ENCODE results near the gene CXCL6. TPM values are rescaled to one million over a fixed set of nuclear protein-coding genes. Genes with fewer than 3 reads are reported as not detected.

CXCL6 gene
- total and polyA plus RNA-seq, 3 experiments from 2014 or later = not detected

- no peaks in the 10 kb centered on the region for H3K4me1 Mint-ChIP-seq
- Histone ChIP-seq H3K4me1 (ENCODE audit: insufficient read depth, low read length) (no peaks in the 10 kb centered on the region), H3K36me3 (ENCODE audit: insufficient read depth, low read length) (no peaks in the 10 kb centered on the region), H3K4me3 (ENCODE audit: low read length) (no peak overlapping the region), H3K9me3 (ENCODE audit: low read length) (no peaks in the 10 kb centered on the region), H3K27ac (ENCODE audit: low read depth, low read length) (no peak overlapping the region), H3K27me3 (ENCODE audit: insufficient read depth, low read length, poor library complexity, severe bottlenecking) (no peaks in the 10 kb centered on the region)
- no peaks in the 10 kb centered on the region for H3K27me3 Mint-ChIP-seq
- no peak for DNase-seq
- ChIA-PET CTCF (no interaction called here), POLR2A (no interaction called here)
- peaks cover 0 to 3% (median 0%) of the 10 kb centered on the region in 5 donors for H3K9me3 Mint-ChIP-seq
- no peak overlapping the region for H3K4me3 Mint-ChIP-seq
- H3K27ac Mint-ChIP-seq = no peak overlapping the region
- no peaks in the 10 kb centered on the region for H3K36me3 Mint-ChIP-seq
These were observed 21.8 kb upstream of the CXCL6 start for GRCh38 chr4:73814679-73815078.

- H3K36me3 Mint-ChIP-seq = no peaks in the 10 kb centered on the region
- H3K9me3 Mint-ChIP-seq = peaks cover 0 to 3% (median 0%) of the 10 kb centered on the region in 5 donors
- Histone ChIP-seq H3K27ac (ENCODE audit: low read depth, low read length) (no peak overlapping the region), H3K4me1 (ENCODE audit: insufficient read depth, low read length) (no peaks in the 10 kb centered on the region), H3K9me3 (ENCODE audit: low read length) (no peaks in the 10 kb centered on the region), H3K36me3 (ENCODE audit: insufficient read depth, low read length) (no peaks in the 10 kb centered on the region), H3K4me3 (ENCODE audit: low read length) (no peak overlapping the region), H3K27me3 (ENCODE audit: insufficient read depth, low read length, poor library complexity, severe bottlenecking) (no peaks in the 10 kb centered on the region)
- no peak overlapping the region for H3K4me3 Mint-ChIP-seq
- no peaks in the 10 kb centered on the region for H3K4me1 Mint-ChIP-seq
- DNase-seq = no peak
- POLR2A ChIA-PET = no interaction called here
- no peaks in the 10 kb centered on the region for H3K27me3 Mint-ChIP-seq
- CTCF ChIA-PET = no interaction called here
- no peak overlapping the region for H3K27ac Mint-ChIP-seq
These were observed 21.3 kb upstream of the CXCL6 start for GRCh38 chr4:73815145-73815544.

GRCh38 chr4:73816814-73817213 lies 19.7 kb upstream of the CXCL6 start:
- Mint-ChIP-seq H3K4me3 (no peak overlapping the region), H3K9me3 (peaks cover 0 to 4% (median 3%) of the 10 kb centered on the region in 5 donors), H3K27me3 (no peaks in the 10 kb centered on the region), H3K4me1 (no peaks in the 10 kb centered on the region), H3K36me3 (no peaks in the 10 kb centered on the region), H3K27ac (no peak overlapping the region)
- H3K9me3 ChIP-seq (ENCODE audit: low read length) = no peaks in the 10 kb centered on the region
- no peak for DNase-seq
- H3K36me3 ChIP-seq (ENCODE audit: insufficient read depth, low read length) = no peaks in the 10 kb centered on the region
- no peak overlapping the region for H3K4me3 ChIP-seq (ENCODE audit: low read length)
- ChIA-PET CTCF (no interaction called here), POLR2A (no interaction called here)
- no peak overlapping the region for H3K27ac ChIP-seq (ENCODE audit: low read depth, low read length)
- H3K27me3 ChIP-seq (ENCODE audit: insufficient read depth, low read length, poor library complexity, severe bottlenecking) = no peaks in the 10 kb centered on the region
- H3K4me1 ChIP-seq (ENCODE audit: insufficient read depth, low read length) = no peaks in the 10 kb centered on the region

- CTCF ChIA-PET = no interaction called here
- peaks cover 0 to 4% (median 3%) of the 10 kb centered on the region in 5 donors for H3K9me3 Mint-ChIP-seq
- H3K4me3 ChIP-seq (ENCODE audit: low read length) = no peak overlapping the region
- no peaks in the 10 kb centered on the region for H3K36me3 ChIP-seq (ENCODE audit: insufficient read depth, low read length)
- H3K27me3 Mint-ChIP-seq = no peaks in the 10 kb centered on the region
- no peaks in the 10 kb centered on the region for H3K9me3 ChIP-seq (ENCODE audit: low read length)
- no peak overlapping the region for H3K27ac Mint-ChIP-seq
- no peaks in the 10 kb centered on the region for H3K27me3 ChIP-seq (ENCODE audit: insufficient read depth, low read length, poor library complexity, severe bottlenecking)
- H3K4me3 Mint-ChIP-seq = no peak overlapping the region
- no peaks in the 10 kb centered on the region for H3K4me1 Mint-ChIP-seq
- POLR2A ChIA-PET = no interaction called here
- no peak overlapping the region for H3K27ac ChIP-seq (ENCODE audit: low read depth, low read length)
- no peak for DNase-seq
- H3K36me3 Mint-ChIP-seq = no peaks in the 10 kb centered on the region
- H3K4me1 ChIP-seq (ENCODE audit: insufficient read depth, low read length) = no peaks in the 10 kb centered on the region
These were observed 19.1 kb upstream of the CXCL6 start for GRCh38 chr4:73817341-73817740.

GRCh38 chr4:73821325-73821724 lies 15.2 kb upstream of the CXCL6 start:
- Histone ChIP-seq H3K27ac (ENCODE audit: low read depth, low read length) (no peak overlapping the region), H3K27me3 (ENCODE audit: insufficient read depth, low read length, poor library complexity, severe bottlenecking) (no peaks in the 10 kb centered on the region), H3K4me1 (ENCODE audit: insufficient read depth, low read length) (no peaks in the 10 kb centered on the region), H3K4me3 (ENCODE audit: low read length) (no peak overlapping the region), H3K9me3 (ENCODE audit: low read length) (no peaks in the 10 kb centered on the region), H3K36me3 (ENCODE audit: insufficient read depth, low read length) (no peaks in the 10 kb centered on the region)
- ChIA-PET CTCF (no interaction called here), POLR2A (no interaction called here)
- Mint-ChIP-seq H3K27me3 (no peaks in the 10 kb centered on the region), H3K36me3 (no peaks in the 10 kb centered on the region), H3K9me3 (peaks cover 0 to 4% (median 3%) of the 10 kb centered on the region in 5 donors), H3K4me1 (no peaks in the 10 kb centered on the region), H3K27ac (no peak overlapping the region), H3K4me3 (no peak overlapping the region)
- no peak for DNase-seq

- H3K9me3 ChIP-seq (ENCODE audit: low read length) = no peaks in the 10 kb centered on the region
- Mint-ChIP-seq H3K4me1 (no peaks in the 10 kb centered on the region), H3K36me3 (no peaks in the 10 kb centered on the region), H3K9me3 (peaks cover 0 to 4% (median 3%) of the 10 kb centered on the region in 5 donors), H3K27me3 (no peaks in the 10 kb centered on the region), H3K4me3 (no peak overlapping the region), H3K27ac (no peak overlapping the region)
- ChIA-PET POLR2A (no interaction called here), CTCF (no interaction called here)
- no peak overlapping the region for H3K4me3 ChIP-seq (ENCODE audit: low read length)
- H3K27ac ChIP-seq (ENCODE audit: low read depth, low read length) = no peak overlapping the region
- no peak for DNase-seq
- H3K27me3 ChIP-seq (ENCODE audit: insufficient read depth, low read length, poor library complexity, severe bottlenecking) = no peaks in the 10 kb centered on the region
- no peaks in the 10 kb centered on the region for H3K4me1 ChIP-seq (ENCODE audit: insufficient read depth, low read length)
- H3K36me3 ChIP-seq (ENCODE audit: insufficient read depth, low read length) = no peaks in the 10 kb centered on the region
These were observed 14.1 kb upstream of the CXCL6 start for GRCh38 chr4:73822389-73822788.

GRCh38 chr4:73822812-73823504 lies 13.5 kb upstream of the CXCL6 start:
- CTCF ChIA-PET = no interaction called here
- H3K4me3 Mint-ChIP-seq = no peak overlapping the region

GRCh38 chr4:73823760-73824159 lies 12.7 kb upstream of the CXCL6 start:
- peaks cover 0 to 4% (median 0%) of the 10 kb centered on the region in 5 donors for H3K9me3 Mint-ChIP-seq
- H3K27ac Mint-ChIP-seq = no peak overlapping the region

More at GRCh38 chr4:73822812-73823504, 13.5 kb upstream of the CXCL6 start:
- Mint-ChIP-seq H3K27ac (no peak overlapping the region), H3K27me3 (no peaks in the 10 kb centered on the region), H3K4me1 (no peaks in the 10 kb centered on the region), H3K36me3 (no peaks in the 10 kb centered on the region), H3K9me3 (peaks cover 0 to 4% (median 0%) of the 10 kb centered on the region in 5 donors)
- Histone ChIP-seq H3K27me3 (ENCODE audit: insufficient read depth, low read length, poor library complexity, severe bottlenecking) (no peaks in the 10 kb centered on the region), H3K4me3 (ENCODE audit: low read length) (no peak overlapping the region), H3K4me1 (ENCODE audit: insufficient read depth, low read length) (no peaks in the 10 kb centered on the region), H3K36me3 (ENCODE audit: insufficient read depth, low read length) (no peaks in the 10 kb centered on the region), H3K27ac (ENCODE audit: low read depth, low read length) (no peak overlapping the region), H3K9me3 (ENCODE audit: low read length) (no peaks in the 10 kb centered on the region)
- DNase-seq = no peak
- POLR2A ChIA-PET = no interaction called here

More at GRCh38 chr4:73823760-73824159, 12.7 kb upstream of the CXCL6 start:
- no peaks in the 10 kb centered on the region for H3K9me3 ChIP-seq (ENCODE audit: low read length)
- no peaks in the 10 kb centered on the region for H3K4me1 Mint-ChIP-seq
- H3K27me3 ChIP-seq (ENCODE audit: insufficient read depth, low read length, poor library complexity, severe bottlenecking) = no peaks in the 10 kb centered on the region
- H3K4me1 ChIP-seq (ENCODE audit: insufficient read depth, low read length) = no peaks in the 10 kb centered on the region
- H3K36me3 Mint-ChIP-seq = no peaks in the 10 kb centered on the region
- no peak overlapping the region for H3K4me3 ChIP-seq (ENCODE audit: low read length)
- no peaks in the 10 kb centered on the region for H3K27me3 Mint-ChIP-seq
- POLR2A ChIA-PET = no interaction called here
- no peak for DNase-seq
- no peaks in the 10 kb centered on the region for H3K36me3 ChIP-seq (ENCODE audit: insufficient read depth, low read length)
- CTCF ChIA-PET = no interaction called here
- H3K27ac ChIP-seq (ENCODE audit: low read depth, low read length) = no peak overlapping the region
- no peak overlapping the region for H3K4me3 Mint-ChIP-seq
